Measurements from ENCODE around the gene RHOJ.

RHOJ gene

DNA sequence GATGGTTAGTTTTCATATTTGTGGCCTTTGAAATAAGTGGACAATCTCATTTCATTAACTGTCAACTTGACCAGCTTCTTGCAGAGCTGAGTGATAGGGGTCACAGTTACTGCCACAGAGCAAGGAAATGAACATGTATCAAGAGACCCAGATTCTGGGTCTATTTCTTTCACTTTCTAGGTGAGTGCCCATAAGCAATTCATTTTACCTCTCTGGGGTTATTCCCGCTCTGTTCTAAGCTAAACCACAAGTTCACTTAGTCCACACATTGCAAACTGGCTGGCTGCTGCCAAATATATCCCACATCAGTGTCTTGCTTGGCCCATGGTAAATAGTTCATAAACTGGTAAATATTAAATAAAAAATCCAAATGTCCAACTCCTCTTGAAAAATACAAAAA is 84.6 kb downstream of the RHOJ start:
- H4K20me1 ChIP-seq (ENCODE audit: insufficient read depth): no peaks in the 10 kb centered on the region
- H3K4me3 ChIP-seq (IDR thresholded peaks at IDR 0.05; ENCODE audit: insufficient read depth, low read depth, low read length): no peak overlapping the region
- no peaks in the 10 kb centered on the region for H3K27me3 ChIP-seq (ENCODE audit: insufficient read depth, low read depth)
- no peak overlapping the region for H2AFZ ChIP-seq (ENCODE audit: low read depth)
- H3K4me2 ChIP-seq: no peak overlapping the region
- H3K9ac ChIP-seq: no peak overlapping the region
- no peaks in the 10 kb centered on the region for H3K4me1 ChIP-seq (ENCODE audit: low read depth, poor library complexity, severe bottlenecking)
- H3K36me3 ChIP-seq (ENCODE audit: insufficient read depth): no peaks in the 10 kb centered on the region
- no peaks in the 10 kb centered on the region for H3K79me2 ChIP-seq (ENCODE audit: insufficient read depth, low read depth)
- no peak overlapping the region for H3K27ac ChIP-seq
- TF ChIP-seq, protein P1, sequence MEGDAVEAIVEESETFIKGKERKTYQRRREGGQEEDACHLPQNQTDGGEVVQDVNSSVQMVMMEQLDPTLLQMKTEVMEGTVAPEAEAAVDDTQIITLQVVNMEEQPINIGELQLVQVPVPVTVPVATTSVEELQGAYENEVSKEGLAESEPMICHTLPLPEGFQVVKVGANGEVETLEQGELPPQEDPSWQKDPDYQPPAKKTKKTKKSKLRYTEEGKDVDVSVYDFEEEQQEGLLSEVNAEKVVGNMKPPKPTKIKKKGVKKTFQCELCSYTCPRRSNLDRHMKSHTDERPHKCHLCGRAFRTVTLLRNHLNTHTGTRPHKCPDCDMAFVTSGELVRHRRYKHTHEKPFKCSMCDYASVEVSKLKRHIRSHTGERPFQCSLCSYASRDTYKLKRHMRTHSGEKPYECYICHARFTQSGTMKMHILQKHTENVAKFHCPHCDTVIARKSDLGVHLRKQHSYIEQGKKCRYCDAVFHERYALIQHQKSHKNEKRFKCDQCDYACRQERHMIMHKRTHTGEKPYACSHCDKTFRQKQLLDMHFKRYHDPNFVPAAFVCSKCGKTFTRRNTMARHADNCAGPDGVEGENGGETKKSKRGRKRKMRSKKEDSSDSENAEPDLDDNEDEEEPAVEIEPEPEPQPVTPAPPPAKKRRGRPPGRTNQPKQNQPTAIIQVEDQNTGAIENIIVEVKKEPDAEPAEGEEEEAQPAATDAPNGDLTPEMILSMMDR (conservative IDR thresholded peaks at IDR 0.05; ENCODE audit: low read depth, low read length): no peak

DNA sequence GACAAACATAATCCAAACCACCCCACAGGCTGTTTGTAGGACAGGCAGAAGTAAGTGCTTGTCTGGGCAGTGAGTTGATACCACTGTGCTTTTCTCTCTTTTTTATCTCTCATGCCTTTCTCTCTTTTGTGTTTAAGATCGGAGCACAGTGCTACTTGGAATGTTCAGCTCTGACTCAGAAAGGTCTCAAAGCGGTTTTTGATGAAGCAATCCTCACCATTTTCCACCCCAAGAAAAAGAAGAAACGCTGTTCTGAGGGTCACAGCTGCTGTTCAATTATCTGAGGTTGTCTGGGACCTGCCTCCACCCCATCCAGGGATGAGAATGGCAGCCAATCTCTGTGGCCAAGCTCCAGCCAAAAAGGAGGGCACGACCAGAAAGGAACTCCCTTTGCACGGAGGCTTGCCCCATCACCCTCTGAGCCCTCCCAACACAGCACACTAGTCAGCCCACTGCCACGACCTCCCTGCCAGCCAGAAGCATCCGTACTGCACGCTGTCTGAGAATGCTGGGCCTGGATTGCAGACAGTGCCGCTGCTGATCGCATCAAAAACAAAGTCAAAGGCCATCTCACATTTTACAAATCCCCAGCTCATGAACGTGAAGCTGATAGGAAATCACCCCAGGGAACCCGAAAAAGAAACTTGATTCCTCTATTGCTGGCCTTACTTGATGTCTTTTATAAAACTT is 86.6 kb downstream of the RHOJ start:
- TF ChIP-seq, protein P1 (conservative IDR thresholded peaks at IDR 0.05; ENCODE audit: low read depth, low read length): no peak
- H3K9ac ChIP-seq: no peak overlapping the region
- no peak overlapping the region for H3K4me3 ChIP-seq (IDR thresholded peaks at IDR 0.05; ENCODE audit: insufficient read depth, low read depth, low read length)
- no peaks in the 10 kb centered on the region for H3K79me2 ChIP-seq (ENCODE audit: insufficient read depth, low read depth)
- H3K27me3 ChIP-seq (ENCODE audit: insufficient read depth, low read depth): no peaks in the 10 kb centered on the region
- no peaks in the 10 kb centered on the region for H3K4me1 ChIP-seq (ENCODE audit: low read depth, poor library complexity, severe bottlenecking)
- no peaks in the 10 kb centered on the region for H4K20me1 ChIP-seq (ENCODE audit: insufficient read depth)
- H3K4me2 ChIP-seq: no peak overlapping the region
- H3K27ac ChIP-seq: no peak overlapping the region
- H2AFZ ChIP-seq (ENCODE audit: low read depth): no peak overlapping the region
- H3K36me3 ChIP-seq (ENCODE audit: insufficient read depth): no peaks in the 10 kb centered on the region

DNA sequence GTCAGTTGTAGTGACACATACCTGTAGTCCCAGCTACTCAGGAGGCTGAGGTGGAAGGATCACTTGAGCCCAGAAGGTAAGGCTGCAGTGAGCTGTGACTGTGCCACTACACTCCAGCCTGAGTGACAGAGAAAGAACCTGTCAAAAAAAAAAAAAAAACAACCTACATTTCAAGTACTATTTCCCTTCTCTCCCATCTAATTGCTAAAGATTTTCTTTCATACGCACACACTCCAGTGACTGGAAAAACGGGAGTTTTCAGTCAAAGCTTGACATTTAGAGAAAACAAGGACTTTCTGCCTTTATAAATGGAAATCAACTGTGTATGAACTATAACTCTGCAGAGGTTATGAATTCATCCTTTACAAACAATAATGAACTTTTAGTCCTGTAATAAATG is 88.6 kb downstream of the RHOJ start:
- no peak overlapping the region for H3K9ac ChIP-seq
- no peaks in the 10 kb centered on the region for H3K27me3 ChIP-seq (ENCODE audit: insufficient read depth, low read depth)
- no peak overlapping the region for H2AFZ ChIP-seq (ENCODE audit: low read depth)
- H3K4me2 ChIP-seq: no peak overlapping the region
- H4K20me1 ChIP-seq (ENCODE audit: insufficient read depth): no peaks in the 10 kb centered on the region
- TF ChIP-seq, protein P1 (conservative IDR thresholded peaks at IDR 0.05; ENCODE audit: low read depth, low read length): no peak
- H3K4me1 ChIP-seq (ENCODE audit: low read depth, poor library complexity, severe bottlenecking): no peaks in the 10 kb centered on the region
- H3K27ac ChIP-seq: no peak overlapping the region
- no peaks in the 10 kb centered on the region for H3K36me3 ChIP-seq (ENCODE audit: insufficient read depth)
- no peaks in the 10 kb centered on the region for H3K79me2 ChIP-seq (ENCODE audit: insufficient read depth, low read depth)
- no peak overlapping the region for H3K4me3 ChIP-seq (IDR thresholded peaks at IDR 0.05; ENCODE audit: insufficient read depth, low read depth, low read length)

DNA sequence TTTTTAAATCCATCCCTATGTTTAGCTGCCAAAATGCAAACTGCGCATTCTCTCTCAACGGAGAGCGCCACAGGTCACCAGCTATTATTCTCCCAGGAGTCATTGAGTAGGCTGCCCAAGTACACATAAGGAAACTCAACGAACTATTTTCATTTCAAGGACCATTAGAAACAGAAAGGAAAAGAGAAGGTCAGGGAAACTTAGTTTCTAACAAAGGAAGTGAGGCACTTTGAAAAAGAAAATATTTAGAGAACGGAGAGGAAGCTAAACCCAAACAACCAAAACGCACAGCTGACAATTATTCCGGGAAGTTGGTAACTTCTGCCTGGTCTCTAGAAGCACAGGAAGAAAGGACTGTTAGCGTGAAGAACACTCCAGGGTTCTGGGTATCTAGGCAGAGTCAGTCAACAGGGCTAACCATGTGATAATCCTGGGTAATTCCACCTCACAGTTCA is 91.0 kb downstream of the RHOJ start:
- Histone ChIP-seq H3K27ac (no peak overlapping the region), H3K79me2 (ENCODE audit: insufficient read depth, low read depth) (no peaks in the 10 kb centered on the region), H3K4me3 (IDR thresholded peaks at IDR 0.05; ENCODE audit: insufficient read depth, low read depth, low read length) (no peak overlapping the region), H3K9ac (no peak overlapping the region), H3K27me3 (ENCODE audit: insufficient read depth, low read depth) (no peaks in the 10 kb centered on the region), H3K36me3 (ENCODE audit: insufficient read depth) (no peaks in the 10 kb centered on the region), H3K4me2 (no peak overlapping the region), H4K20me1 (ENCODE audit: insufficient read depth) (no peaks in the 10 kb centered on the region), H2AFZ (ENCODE audit: low read depth) (no peak overlapping the region), H3K4me1 (ENCODE audit: low read depth, poor library complexity, severe bottlenecking) (no peaks in the 10 kb centered on the region)
- TF ChIP-seq, protein P1 (conservative IDR thresholded peaks at IDR 0.05; ENCODE audit: low read depth, low read length): no peak

Data from KMS-11 (cell line).